GM23338 (cell line): ENCODE data around the gene CCDC178. TPM values are rescaled to one million over a fixed set of nuclear protein-coding genes. Genes with fewer than 3 reads are reported as not detected.

ENCODE experiments used
- ATAC-seq: fragments of 200-7000 bp; cut with Tn5 transposase; 3 replicates; pipeline ENCODE4 v1.9.1; 2020
- DNase-seq: peaks from one replicate; pipeline ENCODE4 v3.0.0-alpha.2; 2015; ENCODE audit warnings: low spot score
- H2AFZ ChIP-seq: fragments of 200-600 bp; sonication (generic); 2 replicates; pipeline ENCODE4 v1.8.0; 2016; ENCODE audit warnings: antibody characterized with exemption, mild to moderate bottlenecking, moderate library complexity
- H3F3A ChIP-seq: fragments of 200-600 bp; sonication (generic); replicated peaks from 2 replicates; pipeline ENCODE4 v1.8.0; 2017; ENCODE audit warnings: antibody characterized with exemption, mixed run types, low read depth
- H3K27ac ChIP-seq: fragments of 200-600 bp; sonication (generic); 2 replicates; pipeline ENCODE4 v1.6.1; 2016; ENCODE audit warnings: low read depth
- H3K27me3 ChIP-seq: fragments of 200-600 bp; sonication (generic); 2 replicates; pipeline ENCODE4 v1.8.0; 2016; ENCODE audit warnings: mild to moderate bottlenecking, mixed run types, moderate library complexity; ENCODE audit not compliant: insufficient read depth
- H3K36me3 ChIP-seq: fragments of 200-600 bp; sonication (generic); 2 replicates; pipeline ENCODE4 v1.8.0; 2016; ENCODE audit warnings: mild to moderate bottlenecking; ENCODE audit not compliant: insufficient read depth
- H3K4me1 ChIP-seq: fragments of 200-600 bp; sonication (generic); 2 replicates; pipeline ENCODE4 v1.8.0; 2016; ENCODE audit warnings: mild to moderate bottlenecking, moderate library complexity; ENCODE audit not compliant: insufficient read depth
- H3K4me2 ChIP-seq: fragments of 200-600 bp; sonication (generic); 2 replicates; pipeline ENCODE4 v1.7.1; 2017; ENCODE audit warnings: mixed run types
- H3K4me3 ChIP-seq: fragments of 200-600 bp; sonication (generic); 2 replicates; pipeline ENCODE4 v1.6.1; 2016; ENCODE audit warnings: mixed run types
- H3K79me2 ChIP-seq: fragments of 200-600 bp; sonication (generic); replicated peaks from 2 replicates; pipeline ENCODE4 v1.8.0; 2017; ENCODE audit warnings: mild to moderate bottlenecking; ENCODE audit not compliant: insufficient read depth
- H3K9me2 ChIP-seq: fragments of 200-600 bp; sonication (generic); 2 replicates; pipeline ENCODE4 v1.8.0; 2017; ENCODE audit not compliant: insufficient read depth
- H4K20me1 ChIP-seq: fragments of 200-600 bp; sonication (generic); replicated peaks from 2 replicates; pipeline ENCODE4 v1.8.0; 2017; ENCODE audit warnings: mild to moderate bottlenecking; ENCODE audit not compliant: insufficient read depth
- H3K27ac Mint-ChIP-seq: 2 replicates; pipeline ENCODE4 v1.8.0; 2020; ENCODE audit warnings: inconsistent platforms, mild to moderate bottlenecking, moderate library complexity, mixed read lengths
- H3K27me3 Mint-ChIP-seq: 3 replicates; pipeline ENCODE4 v1.8.0; 2022; ENCODE audit warnings: low read depth, mild to moderate bottlenecking, moderate library complexity, mixed read lengths, inconsistent platforms; ENCODE audit not compliant: insufficient read depth, poor library complexity
- H3K36me3 Mint-ChIP-seq: 3 replicates; pipeline ENCODE4 v1.8.0; 2021; ENCODE audit warnings: low read depth, mild to moderate bottlenecking, inconsistent platforms, moderate library complexity, mixed read lengths
- H3K4me1 Mint-ChIP-seq: 3 replicates; pipeline ENCODE4 v1.8.0; 2020; ENCODE audit warnings: mild to moderate bottlenecking, inconsistent platforms, mixed read lengths
- H3K4me3 Mint-ChIP-seq: 3 replicates; pipeline ENCODE4 v1.8.0; 2021; ENCODE audit warnings: moderate library complexity, mild to moderate bottlenecking, inconsistent platforms, mixed read lengths
- H3K9me3 Mint-ChIP-seq: 3 replicates; pipeline ENCODE4 v1.8.0; 2020; ENCODE audit warnings: moderate library complexity, mild to moderate bottlenecking, inconsistent platforms, mixed read lengths
- CREB1 ChIP-seq: fragments of 250-450 bp; sonication (Bioruptor Pico); IDR thresholded peaks from 2 replicates; pipeline ENCODE4 v1.5.0; 2020; ENCODE audit warnings: low read depth, mild to moderate bottlenecking, moderate library complexity
- CTCF ChIP-seq, 2 experiments: fragments of 200-600 bp in 1 of 2; sonication (generic) in 1 of 2; conservative IDR thresholded peaks; 2 replicates each; pipeline versions ENCODE4 v1.5.1 to v1.6.1; 2016 to 2017; ENCODE audit warnings: antibody characterized with exemption in 2 of 2, low read depth in 2 of 2, mild to moderate bottlenecking in 2 of 2, moderate library complexity in 1 of 2
- ETS1 ChIP-seq: IDR thresholded peaks from 2 replicates; pipeline ENCODE4 v1.6.1; 2016; ENCODE audit warnings: antibody characterized with exemption
- EZH2 ChIP-seq: fragments of 200-600 bp; sonication (generic); IDR thresholded peaks from one replicate; pipeline ENCODE4 v1.8.0; 2017; ENCODE audit warnings: antibody characterized with exemption, mild to moderate bottlenecking, low read depth; ENCODE audit not compliant: unreplicated experiment
- EZH2phosphoT487 ChIP-seq: fragments of 200-600 bp; sonication (generic); IDR thresholded peaks from one replicate; pipeline ENCODE4 v1.8.1; 2018; ENCODE audit warnings: antibody characterized with exemption; ENCODE audit not compliant: unreplicated experiment
- JUNB ChIP-seq: IDR thresholded peaks from one replicate; pipeline ENCODE4 v1.6.1; 2016; ENCODE audit warnings: antibody characterized with exemption; ENCODE audit not compliant: unreplicated experiment
- NANOG ChIP-seq: IDR thresholded peaks from 2 replicates; pipeline ENCODE4 v1.6.1; 2016; ENCODE audit warnings: antibody characterized with exemption, borderline replicate concordance
- POLR2AphosphoS5 ChIP-seq: IDR thresholded peaks from 2 replicates; pipeline ENCODE4 v1.6.1; 2016; ENCODE audit warnings: antibody characterized with exemption, low read depth
- STAT1 ChIP-seq: IDR thresholded peaks from one replicate; pipeline ENCODE4 v1.6.1; 2016; ENCODE audit warnings: antibody characterized with exemption; ENCODE audit not compliant: unreplicated experiment
- ZNF114 ChIP-seq: fragments of 250-450 bp; sonication (Bioruptor Pico); IDR thresholded peaks from 2 replicates; pipeline ENCODE4 v1.5.0; 2020; ENCODE audit warnings: mild to moderate bottlenecking, moderate library complexity
- ZNF331 ChIP-seq: fragments of 250-450 bp; sonication (Bioruptor Pico); IDR thresholded peaks from 2 replicates; pipeline ENCODE4 v1.5.0; 2020; ENCODE audit warnings: low read depth, mild to moderate bottlenecking, moderate library complexity
- polyA plus RNA-seq: library from polyadenylated mRNA; unstranded; fragments of >200 nt; fragmentation: Nextera tagmentation; extraction: Ambion mirVana; gene quantifications from 2 replicates; pipeline ENCODE4 v1.2.1, GENCODE V29; 2016
- total RNA-seq: library from RNA; depleted of rRNA; stranded (reverse); fragments of >200 nt; shearing (Covaris generic); gene quantifications from 2 replicates; pipeline ENCODE4 v1.2.3, GENCODE V29; 2014
- TF ChIP-seq, protein P1 (sequence below): IDR thresholded peaks from one replicate; pipeline ENCODE4 v1.6.1; 2018; ENCODE audit warnings: antibody characterized with exemption; ENCODE audit not compliant: unreplicated experiment
- TF ChIP-seq, protein P2 (sequence below): fragments of 250-450 bp; sonication (Bioruptor Pico); IDR thresholded peaks from 2 replicates; pipeline ENCODE4 v1.5.0; 2020; ENCODE audit warnings: mild to moderate bottlenecking, moderate library complexity

CCDC178 gene
- total and polyA plus RNA-seq, 2 experiments from 2014 or later, result 0.17 to 0.24 TPM

DNA sequence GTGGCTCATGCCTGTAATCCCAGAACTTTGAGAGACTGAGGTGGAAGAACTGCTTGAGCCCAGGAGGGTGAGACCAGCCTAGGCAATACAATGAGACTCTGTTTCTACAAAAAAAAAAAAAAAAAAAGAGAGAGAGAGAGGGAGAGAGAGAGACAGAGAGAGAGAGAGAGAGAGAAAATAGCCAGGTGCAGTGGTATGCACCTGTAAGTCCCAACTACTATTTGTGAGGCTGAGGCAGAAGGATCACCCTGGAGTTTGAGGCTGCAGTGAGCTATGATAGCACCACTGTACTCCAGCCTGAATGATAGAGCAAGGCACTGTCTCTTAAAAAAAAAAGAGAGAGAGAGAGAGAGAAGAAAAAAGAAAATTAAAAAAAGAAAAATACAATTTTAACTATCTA, 245.7 kb downstream of the CCDC178 start:
- no peak overlapping the region for H3K4me2 ChIP-seq

More for the DNA sequence above, 245.7 kb downstream of the CCDC178 start:
- ATAC-seq (no peak), DNase-seq (no peak)
- no peaks in the 10 kb centered on the region for H3K36me3 Mint-ChIP-seq
- Histone ChIP-seq H3K27me3 (no peaks in the 10 kb centered on the region), H3K4me1 (no peaks in the 10 kb centered on the region), H3K9me2 (no peaks in the 10 kb centered on the region), H4K20me1 (no peaks in the 10 kb centered on the region), H3K27ac (no peak overlapping the region), H3K36me3 (no peaks in the 10 kb centered on the region), H3F3A (no peaks in the 10 kb centered on the region), H3K4me3 (no peak overlapping the region), H3K79me2 (no peaks in the 10 kb centered on the region), H2AFZ (no peak overlapping the region)
- H3K27ac Mint-ChIP-seq, result no peak overlapping the region
- no peaks in the 10 kb centered on the region for H3K4me1 Mint-ChIP-seq
- H3K9me3 Mint-ChIP-seq, result no peaks in the 10 kb centered on the region
- peaks cover 3% of the 10 kb centered on the region for H3K27me3 Mint-ChIP-seq
- no peak overlapping the region for H3K4me3 Mint-ChIP-seq
- no peak for TF ChIP-seq ZNF114 (CRISPR knock-in tag)
- TF ChIP-seq, protein P1, sequence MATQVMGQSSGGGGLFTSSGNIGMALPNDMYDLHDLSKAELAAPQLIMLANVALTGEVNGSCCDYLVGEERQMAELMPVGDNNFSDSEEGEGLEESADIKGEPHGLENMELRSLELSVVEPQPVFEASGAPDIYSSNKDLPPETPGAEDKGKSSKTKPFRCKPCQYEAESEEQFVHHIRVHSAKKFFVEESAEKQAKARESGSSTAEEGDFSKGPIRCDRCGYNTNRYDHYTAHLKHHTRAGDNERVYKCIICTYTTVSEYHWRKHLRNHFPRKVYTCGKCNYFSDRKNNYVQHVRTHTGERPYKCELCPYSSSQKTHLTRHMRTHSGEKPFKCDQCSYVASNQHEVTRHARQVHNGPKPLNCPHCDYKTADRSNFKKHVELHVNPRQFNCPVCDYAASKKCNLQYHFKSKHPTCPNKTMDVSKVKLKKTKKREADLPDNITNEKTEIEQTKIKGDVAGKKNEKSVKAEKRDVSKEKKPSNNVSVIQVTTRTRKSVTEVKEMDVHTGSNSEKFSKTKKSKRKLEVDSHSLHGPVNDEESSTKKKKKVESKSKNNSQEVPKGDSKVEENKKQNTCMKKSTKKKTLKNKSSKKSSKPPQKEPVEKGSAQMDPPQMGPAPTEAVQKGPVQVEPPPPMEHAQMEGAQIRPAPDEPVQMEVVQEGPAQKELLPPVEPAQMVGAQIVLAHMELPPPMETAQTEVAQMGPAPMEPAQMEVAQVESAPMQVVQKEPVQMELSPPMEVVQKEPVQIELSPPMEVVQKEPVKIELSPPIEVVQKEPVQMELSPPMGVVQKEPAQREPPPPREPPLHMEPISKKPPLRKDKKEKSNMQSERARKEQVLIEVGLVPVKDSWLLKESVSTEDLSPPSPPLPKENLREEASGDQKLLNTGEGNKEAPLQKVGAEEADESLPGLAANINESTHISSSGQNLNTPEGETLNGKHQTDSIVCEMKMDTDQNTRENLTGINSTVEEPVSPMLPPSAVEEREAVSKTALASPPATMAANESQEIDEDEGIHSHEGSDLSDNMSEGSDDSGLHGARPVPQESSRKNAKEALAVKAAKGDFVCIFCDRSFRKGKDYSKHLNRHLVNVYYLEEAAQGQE, result no peak
- no peak for TF ChIP-seq JUNB
- TF ChIP-seq POLR2AphosphoS5, result no peak
- TF ChIP-seq STAT1, result no peak
- no peak for TF ChIP-seq ETS1
- TF ChIP-seq, protein P2, sequence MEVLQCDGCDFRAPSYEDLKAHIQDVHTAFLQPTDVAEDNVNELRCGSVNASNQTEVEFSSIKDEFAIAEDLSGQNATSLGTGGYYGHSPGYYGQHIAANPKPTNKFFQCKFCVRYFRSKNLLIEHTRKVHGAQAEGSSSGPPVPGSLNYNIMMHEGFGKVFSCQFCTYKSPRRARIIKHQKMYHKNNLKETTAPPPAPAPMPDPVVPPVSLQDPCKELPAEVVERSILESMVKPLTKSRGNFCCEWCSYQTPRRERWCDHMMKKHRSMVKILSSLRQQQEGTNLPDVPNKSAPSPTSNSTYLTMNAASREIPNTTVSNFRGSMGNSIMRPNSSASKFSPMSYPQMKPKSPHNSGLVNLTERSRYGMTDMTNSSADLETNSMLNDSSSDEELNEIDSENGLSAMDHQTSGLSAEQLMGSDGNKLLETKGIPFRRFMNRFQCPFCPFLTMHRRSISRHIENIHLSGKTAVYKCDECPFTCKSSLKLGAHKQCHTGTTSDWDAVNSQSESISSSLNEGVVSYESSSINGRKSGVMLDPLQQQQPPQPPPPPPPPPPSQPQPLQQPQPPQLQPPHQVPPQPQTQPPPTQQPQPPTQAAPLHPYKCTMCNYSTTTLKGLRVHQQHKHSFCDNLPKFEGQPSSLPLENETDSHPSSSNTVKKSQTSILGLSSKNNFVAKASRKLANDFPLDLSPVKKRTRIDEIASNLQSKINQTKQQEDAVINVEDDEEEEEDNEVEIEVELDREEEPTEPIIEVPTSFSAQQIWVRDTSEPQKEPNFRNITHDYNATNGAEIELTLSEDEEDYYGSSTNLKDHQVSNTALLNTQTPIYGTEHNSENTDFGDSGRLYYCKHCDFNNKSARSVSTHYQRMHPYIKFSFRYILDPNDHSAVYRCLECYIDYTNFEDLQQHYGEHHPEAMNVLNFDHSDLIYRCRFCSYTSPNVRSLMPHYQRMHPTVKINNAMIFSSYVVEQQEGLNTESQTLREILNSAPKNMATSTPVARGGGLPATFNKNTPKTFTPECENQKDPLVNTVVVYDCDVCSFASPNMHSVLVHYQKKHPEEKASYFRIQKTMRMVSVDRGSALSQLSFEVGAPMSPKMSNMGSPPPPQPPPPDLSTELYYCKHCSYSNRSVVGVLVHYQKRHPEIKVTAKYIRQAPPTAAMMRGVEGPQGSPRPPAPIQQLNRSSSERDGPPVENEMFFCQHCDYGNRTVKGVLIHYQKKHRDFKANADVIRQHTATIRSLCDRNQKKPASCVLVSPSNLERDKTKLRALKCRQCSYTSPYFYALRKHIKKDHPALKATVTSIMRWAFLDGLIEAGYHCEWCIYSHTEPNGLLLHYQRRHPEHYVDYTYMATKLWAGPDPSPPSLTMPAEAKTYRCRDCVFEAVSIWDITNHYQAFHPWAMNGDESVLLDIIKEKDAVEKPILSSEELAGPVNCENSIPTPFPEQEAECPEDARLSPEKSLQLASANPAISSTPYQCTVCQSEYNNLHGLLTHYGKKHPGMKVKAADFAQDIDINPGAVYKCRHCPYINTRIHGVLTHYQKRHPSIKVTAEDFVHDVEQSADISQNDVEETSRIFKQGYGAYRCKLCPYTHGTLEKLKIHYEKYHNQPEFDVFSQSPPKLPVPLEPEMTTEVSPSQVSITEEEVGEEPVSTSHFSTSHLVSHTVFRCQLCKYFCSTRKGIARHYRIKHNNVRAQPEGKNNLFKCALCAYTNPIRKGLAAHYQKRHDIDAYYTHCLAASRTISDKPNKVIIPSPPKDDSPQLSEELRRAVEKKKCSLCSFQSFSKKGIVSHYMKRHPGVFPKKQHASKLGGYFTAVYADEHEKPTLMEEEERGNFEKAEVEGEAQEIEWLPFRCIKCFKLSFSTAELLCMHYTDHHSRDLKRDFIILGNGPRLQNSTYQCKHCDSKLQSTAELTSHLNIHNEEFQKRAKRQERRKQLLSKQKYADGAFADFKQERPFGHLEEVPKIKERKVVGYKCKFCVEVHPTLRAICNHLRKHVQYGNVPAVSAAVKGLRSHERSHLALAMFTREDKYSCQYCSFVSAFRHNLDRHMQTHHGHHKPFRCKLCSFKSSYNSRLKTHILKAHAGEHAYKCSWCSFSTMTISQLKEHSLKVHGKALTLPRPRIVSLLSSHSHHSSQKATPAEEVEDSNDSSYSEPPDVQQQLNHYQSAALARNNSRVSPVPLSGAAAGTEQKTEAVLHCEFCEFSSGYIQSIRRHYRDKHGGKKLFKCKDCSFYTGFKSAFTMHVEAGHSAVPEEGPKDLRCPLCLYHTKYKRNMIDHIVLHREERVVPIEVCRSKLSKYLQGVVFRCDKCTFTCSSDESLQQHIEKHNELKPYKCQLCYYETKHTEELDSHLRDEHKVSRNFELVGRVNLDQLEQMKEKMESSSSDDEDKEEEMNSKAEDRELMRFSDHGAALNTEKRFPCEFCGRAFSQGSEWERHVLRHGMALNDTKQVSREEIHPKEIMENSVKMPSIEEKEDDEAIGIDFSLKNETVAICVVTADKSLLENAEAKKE (CRISPR knock-in tag), result no peak
- TF ChIP-seq CTCF (conservative IDR thresholded peaks at IDR 0.05; ENCODE audit: low read depth in 2 of 2), result no peak
- TF ChIP-seq EZH2, result no peak
- TF ChIP-seq NANOG, result no peak
- TF ChIP-seq ZNF331 (CRISPR knock-in tag), result no peak
- TF ChIP-seq CREB1 (CRISPR knock-in tag), result no peak
- TF ChIP-seq EZH2phosphoT487, result no peak
